GM18861 (cell line): Measurements from ENCODE around the gene ATP1B3.
"Not testable (repeated sequence)": the region's sequence is repeated elsewhere in the genome, so short reads cannot be mapped to it uniquely, and the experiment has no call there.

Experiments
- ATAC-seq: cut with Tn5 transposase; IDR thresholded peaks from one replicate; pipeline ENCODE4 v1.9.1; 2021; ENCODE audit not compliant: unreplicated experiment

ATP1B3 gene

GRCh38 chr3:141860086-141860669 lies 16.3 kb upstream of the ATP1B3 start:
- ATAC-seq: no peak

- ATAC-seq: no peak
These were observed 15.5 kb upstream of the ATP1B3 start for GRCh38 chr3:141860766-141861513.

GRCh38 chr3:141862279-141862816 lies 14.1 kb upstream of the ATP1B3 start:
- no peak for ATAC-seq

- ATAC-seq: no peak
These were observed 13.0 kb upstream of the ATP1B3 start for GRCh38 chr3:141863491-141863890.

- ATAC-seq: no peak
These were observed 12.0 kb upstream of the ATP1B3 start for GRCh38 chr3:141864281-141864970.

- no peak for ATAC-seq
These were observed 11.3 kb upstream of the ATP1B3 start for GRCh38 chr3:141865101-141865500.

- ATAC-seq: no peak
These were observed 6.3 kb upstream of the ATP1B3 start for GRCh38 chr3:141870091-141870687.

- no peak for ATAC-seq
These were observed 1.0 kb upstream of the ATP1B3 start for GRCh38 chr3:141875374-141875892.

GRCh38 chr3:141875893-141876380 lies 506 bp upstream of the ATP1B3 start:
- peak; percentile 22 for ATAC-seq

- ATAC-seq: peak; percentile 21
These were observed 613 bp downstream of the ATP1B3 start for GRCh38 chr3:141876891-141877621.

GRCh38 chr3:141877911-141878310 lies 1.5 kb downstream of the ATP1B3 start:
- no peak for ATAC-seq

GRCh38 chr3:141878326-141878725 lies 1.9 kb downstream of the ATP1B3 start:
- ATAC-seq: no peak

- ATAC-seq: no peak
These were observed 2.4 kb downstream of the ATP1B3 start for GRCh38 chr3:141878817-141879216.

GRCh38 chr3:141881702-141882101 lies 5.3 kb downstream of the ATP1B3 start:
- no peak for ATAC-seq

- no peak for ATAC-seq
These were observed 10.6 kb downstream of the ATP1B3 start for GRCh38 chr3:141887051-141887450.

GRCh38 chr3:141888548-141888947 lies 12.1 kb downstream of the ATP1B3 start:
- not testable (repeated sequence) for ATAC-seq

- ATAC-seq: no peak
These were observed 18.2 kb downstream of the ATP1B3 start for GRCh38 chr3:141894524-141895176.

- ATAC-seq: no peak
These were observed 19.3 kb downstream of the ATP1B3 start for GRCh38 chr3:141895731-141896130.

- ATAC-seq: no peak
These were observed 22.5 kb downstream of the ATP1B3 start for GRCh38 chr3:141898908-141899307.

- no peak for ATAC-seq
These were observed 23.9 kb downstream of the ATP1B3 start for GRCh38 chr3:141900343-141900742.
